Activated gamma-delta T cell (primary cell): Measurements from ENCODE around the gene PRKN.
"Not testable (repeated sequence)": the region's sequence is repeated elsewhere in the genome, so short reads cannot be mapped to it uniquely, and the experiment has no call there.

Experiments
- DNase-seq: peaks from one replicate; lab custom pipeline; 2025; lab: John Stamatoyannopoulos, UW

The PRKN gene

GRCh38 chr6:162538643-162539064, 188.9 kb downstream of the PRKN start:
- DNase-seq, result no peak

- DNase-seq, result no peak
These were observed 194.6 kb downstream of the PRKN start for GRCh38 chr6:162533009-162533400.

DNA sequence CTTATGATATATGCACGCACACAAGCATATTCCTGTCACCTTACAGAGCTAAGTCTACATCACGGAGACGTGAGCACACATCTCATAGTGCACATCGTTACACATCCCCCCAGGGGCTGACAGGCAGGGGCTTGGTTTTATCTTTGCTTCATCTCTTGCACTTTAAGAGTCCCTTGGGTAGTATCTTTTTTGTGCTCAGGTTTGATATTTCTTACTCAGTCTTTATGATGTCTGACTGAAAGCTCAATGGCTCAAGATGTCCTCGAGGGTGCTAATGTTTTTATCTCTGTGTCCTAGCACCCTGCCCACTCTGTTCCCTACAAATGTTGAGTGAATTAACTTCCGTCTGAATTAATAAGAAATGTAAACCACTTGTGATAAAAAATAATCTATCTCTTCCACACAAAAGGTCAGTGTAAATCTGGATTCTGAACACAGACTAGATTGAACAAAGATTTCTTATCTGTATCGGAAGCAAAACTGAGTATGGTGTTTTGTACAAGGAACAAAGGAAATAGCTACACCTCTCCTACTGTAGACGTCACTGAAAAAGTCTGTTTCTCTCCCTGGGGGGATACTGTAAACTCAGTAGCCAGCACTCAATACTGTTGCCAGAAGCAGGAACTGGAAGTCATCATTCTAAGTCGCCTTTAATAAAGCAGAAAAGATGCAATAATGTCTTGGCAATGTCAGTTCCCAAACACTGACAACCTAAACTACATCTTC, 195.1 kb downstream of the PRKN start:
- no peak for DNase-seq

DNA sequence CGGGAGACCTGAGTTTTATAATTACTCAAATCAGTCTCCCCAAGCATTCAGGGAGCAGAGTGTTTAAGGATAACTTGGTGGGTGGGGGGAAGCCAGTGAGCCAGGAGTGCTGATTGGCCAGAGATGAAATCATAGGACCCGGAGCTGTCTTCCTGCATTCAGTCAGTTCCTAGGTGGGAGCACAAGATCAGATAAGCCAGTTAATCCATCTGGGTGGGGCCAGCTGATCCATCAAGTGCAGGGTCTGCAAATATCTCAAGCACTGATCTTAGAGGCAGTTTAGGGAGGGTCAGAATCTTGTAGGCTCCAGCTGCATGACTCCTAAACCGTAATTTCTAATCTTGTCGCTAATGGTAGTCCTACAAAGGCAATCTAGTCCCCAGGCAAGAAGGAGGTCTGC, 196.2 kb downstream of the PRKN start:
- DNase-seq, result not testable (repeated sequence)

GRCh38 chr6:162528538-162528937, 199.0 kb downstream of the PRKN start:
- no peak for DNase-seq

- no peak for DNase-seq
These were observed 200.6 kb downstream of the PRKN start for GRCh38 chr6:162526960-162527359.

GRCh38 chr6:162525181-162525580, 202.4 kb downstream of the PRKN start:
- DNase-seq, result no peak

DNA sequence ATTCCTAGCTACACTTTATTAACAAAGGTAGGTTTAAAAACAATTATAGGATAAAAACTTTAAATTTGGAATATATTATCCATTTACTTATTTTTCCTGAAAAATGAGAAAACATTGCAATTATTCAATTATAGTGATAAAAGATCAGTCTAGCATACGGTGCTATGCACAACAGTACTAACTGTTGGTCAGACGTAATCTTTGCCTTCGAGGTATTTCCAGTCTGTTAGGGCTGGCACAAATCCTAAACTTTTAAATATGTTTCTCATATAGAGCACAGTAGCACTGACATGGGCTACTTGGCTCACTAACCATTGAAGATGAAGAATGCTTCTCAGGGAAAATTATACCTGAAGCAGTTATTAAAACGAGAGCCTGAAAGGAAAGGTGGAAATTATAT, 214.8 kb downstream of the PRKN start:
- no peak for DNase-seq

- DNase-seq, result no peak
These were observed 230.2 kb downstream of the PRKN start for GRCh38 chr6:162497389-162497788.

DNA sequence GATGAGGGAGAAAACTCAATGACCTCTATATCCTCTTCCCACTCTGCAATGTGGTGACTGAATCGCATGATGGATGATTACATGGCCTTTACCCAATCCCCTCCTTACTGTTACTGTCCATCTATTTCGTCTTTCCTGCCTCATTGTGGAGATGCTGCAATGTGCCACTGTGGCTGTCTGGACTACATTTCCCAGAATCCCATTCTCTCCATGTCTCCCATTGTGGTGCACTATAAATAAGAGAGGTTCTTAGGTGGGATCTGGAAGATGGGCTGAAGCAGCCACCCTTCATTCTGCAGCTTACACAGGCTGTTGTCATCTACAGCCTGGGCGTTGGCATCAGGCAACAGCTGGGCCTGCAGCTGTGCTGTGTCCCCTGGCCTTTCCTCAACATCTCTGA, 233.6 kb downstream of the PRKN start:
- no peak for DNase-seq

DNA sequence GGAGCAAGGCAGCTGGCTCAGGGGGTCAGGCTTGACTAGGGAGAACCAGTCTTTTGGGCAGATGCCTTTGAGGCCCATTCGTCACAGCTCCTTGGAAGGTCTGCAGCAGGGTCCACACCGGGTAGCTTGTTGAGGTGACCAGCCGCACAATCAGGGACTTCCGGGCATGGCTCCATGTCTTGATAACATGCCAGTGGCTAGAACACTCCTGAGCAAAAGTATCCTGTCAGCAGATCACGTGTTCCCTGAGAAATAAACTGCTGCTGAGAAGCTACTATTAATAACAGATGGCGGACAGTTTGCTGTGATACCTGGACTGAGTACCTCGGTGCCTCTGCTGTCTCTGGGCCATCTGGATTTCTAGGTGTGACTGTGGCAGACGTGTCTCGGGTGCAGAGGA, 235.9 kb downstream of the PRKN start:
- no peak for DNase-seq

- no peak for DNase-seq
These were observed 238.2 kb downstream of the PRKN start for GRCh38 chr6:162489101-162489976.

- DNase-seq, result no peak
These were observed 239.1 kb downstream of the PRKN start for GRCh38 chr6:162488444-162488843.

DNA sequence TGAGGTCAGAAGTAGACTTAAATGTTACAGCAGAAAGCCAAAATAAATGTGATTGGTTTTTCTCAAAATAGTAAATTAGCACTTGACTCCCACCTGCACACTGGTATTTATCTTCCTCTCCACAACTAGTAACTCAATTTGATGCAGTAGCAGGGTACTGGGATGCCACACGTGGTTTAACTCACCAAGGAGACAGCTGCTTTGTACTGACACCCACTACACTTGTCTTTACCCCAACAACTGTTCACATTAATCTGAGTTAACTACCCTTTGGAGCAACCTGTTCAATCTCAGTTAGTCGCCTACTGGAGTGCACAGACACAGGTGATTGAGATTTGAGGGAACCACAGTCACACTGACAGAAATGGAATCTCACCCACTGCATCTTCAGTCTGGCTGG, 242.1 kb downstream of the PRKN start:
- no peak for DNase-seq

- no peak for DNase-seq
These were observed 245.6 kb downstream of the PRKN start for GRCh38 chr6:162481938-162482337.

DNA sequence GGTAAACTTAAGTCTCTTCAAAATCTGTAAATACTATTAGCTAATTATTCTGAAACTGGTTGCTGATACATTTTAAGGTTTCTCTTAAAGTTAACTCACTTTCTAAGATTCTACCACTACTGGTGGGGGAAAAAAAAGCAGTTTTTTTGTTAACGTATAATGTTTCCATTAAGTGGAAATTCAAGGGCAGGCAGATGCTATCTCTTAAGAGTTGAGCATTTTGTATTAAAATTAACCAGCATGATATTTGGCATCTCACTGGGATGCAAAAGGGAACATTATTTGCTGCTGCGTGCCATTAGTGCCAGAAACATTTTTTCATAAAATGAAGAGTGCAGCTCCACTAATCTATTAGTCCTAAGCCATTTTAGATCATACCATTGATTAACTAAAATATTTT, 246.2 kb downstream of the PRKN start:
- DNase-seq, result no peak

- DNase-seq, result no peak
These were observed 249.3 kb downstream of the PRKN start for GRCh38 chr6:162478192-162478671.

GRCh38 chr6:162474722-162475121, 252.8 kb downstream of the PRKN start:
- DNase-seq, result no peak

GRCh38 chr6:162471842-162472241, 255.7 kb downstream of the PRKN start:
- no peak for DNase-seq

- DNase-seq, result no peak
These were observed 259.2 kb downstream of the PRKN start for GRCh38 chr6:162468326-162468725.

DNA sequence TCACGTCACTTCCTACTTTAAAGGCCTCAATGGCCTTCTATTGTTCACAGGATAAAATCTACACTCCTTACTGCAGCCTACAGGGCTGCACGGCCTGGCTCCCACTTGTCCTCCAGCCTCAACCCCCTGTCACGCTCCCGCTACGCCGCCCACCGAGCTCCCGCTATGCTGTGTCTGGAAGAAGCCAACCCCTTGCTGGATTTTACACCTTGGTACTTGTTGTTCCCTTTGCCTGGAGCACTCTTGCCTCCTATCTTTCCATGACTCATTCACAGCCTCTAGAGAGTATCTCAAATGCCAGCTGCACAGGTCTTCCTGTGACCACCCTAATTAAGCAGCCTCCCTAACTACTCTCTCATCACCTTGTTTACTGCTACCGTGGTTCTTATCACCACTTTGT, 259.9 kb downstream of the PRKN start:
- no peak for DNase-seq

DNA sequence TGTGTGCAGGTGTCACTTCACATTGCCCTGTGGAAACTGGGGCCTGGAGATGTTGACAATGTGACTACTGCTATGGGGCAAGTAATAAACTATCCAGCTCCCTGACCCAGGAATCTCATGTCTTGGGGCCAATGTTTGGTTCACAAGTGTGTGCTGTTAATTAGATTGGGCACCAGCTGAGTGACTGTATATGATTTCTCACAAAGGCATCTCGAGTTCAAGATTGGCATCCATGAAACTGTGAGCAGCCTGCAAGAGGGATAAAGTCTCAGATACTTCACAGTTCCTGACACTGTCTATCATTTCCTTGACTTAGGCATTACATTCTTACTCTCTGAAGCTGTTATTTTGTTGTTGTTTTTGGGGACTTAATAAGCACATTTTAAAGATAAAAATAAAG, 264.0 kb downstream of the PRKN start:
- DNase-seq, result no peak

- no peak for DNase-seq
These were observed 267.6 kb downstream of the PRKN start for GRCh38 chr6:162459985-162460384.
